Measurements from ENCODE around the gene LRRC43.

DNA sequence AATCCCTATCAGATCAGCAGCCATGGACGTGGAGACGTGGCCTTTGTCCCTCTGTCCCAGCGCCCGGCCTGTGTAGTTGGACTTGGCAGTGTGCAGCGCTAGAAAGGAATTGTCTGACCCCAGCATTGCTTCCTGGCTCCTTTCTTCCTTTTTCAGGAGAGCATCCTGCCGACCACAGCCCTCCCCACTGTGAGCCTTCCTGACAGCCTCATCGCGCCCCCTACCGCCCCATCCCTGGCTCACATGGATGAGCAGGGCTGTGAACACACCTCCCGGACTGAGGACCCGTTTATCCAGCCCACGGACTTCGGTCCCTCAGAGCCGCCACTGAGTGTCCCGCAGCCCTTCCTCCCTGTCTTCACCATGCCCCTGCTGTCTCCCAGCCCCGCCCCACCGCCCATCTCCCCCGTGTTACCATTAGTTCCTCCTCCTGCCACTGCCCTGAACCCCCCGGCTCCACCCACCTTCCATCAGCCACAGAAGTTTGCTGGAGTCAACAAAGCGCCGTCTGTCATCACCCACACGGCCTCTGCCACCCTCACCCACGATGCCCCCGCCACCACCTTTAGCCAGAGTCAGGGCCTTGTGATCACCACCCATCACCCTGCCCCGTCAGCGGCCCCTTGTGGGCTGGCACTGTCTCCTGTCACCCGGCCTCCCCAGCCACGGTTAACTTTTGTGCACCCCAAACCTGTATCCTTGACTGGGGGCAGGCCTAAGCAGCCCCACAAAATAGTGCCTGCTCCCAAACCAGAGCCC lies 49.6 kb upstream of the LRRC43 start:
- TF ChIP-seq POLR2A (IDR thresholded peaks at IDR 0.05) = no peak
- TF ChIP-seq, protein P1, sequence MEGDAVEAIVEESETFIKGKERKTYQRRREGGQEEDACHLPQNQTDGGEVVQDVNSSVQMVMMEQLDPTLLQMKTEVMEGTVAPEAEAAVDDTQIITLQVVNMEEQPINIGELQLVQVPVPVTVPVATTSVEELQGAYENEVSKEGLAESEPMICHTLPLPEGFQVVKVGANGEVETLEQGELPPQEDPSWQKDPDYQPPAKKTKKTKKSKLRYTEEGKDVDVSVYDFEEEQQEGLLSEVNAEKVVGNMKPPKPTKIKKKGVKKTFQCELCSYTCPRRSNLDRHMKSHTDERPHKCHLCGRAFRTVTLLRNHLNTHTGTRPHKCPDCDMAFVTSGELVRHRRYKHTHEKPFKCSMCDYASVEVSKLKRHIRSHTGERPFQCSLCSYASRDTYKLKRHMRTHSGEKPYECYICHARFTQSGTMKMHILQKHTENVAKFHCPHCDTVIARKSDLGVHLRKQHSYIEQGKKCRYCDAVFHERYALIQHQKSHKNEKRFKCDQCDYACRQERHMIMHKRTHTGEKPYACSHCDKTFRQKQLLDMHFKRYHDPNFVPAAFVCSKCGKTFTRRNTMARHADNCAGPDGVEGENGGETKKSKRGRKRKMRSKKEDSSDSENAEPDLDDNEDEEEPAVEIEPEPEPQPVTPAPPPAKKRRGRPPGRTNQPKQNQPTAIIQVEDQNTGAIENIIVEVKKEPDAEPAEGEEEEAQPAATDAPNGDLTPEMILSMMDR (IDR thresholded peaks at IDR 0.05) = no peak

All from uterus (tissue), 2 donors.